Fibroblast of gingiva (primary cell): Measurements from ENCODE around the gene NOL4L.

Experiments used
- DNase-seq: peaks from one replicate; pipeline ENCODE4 v3.0.0-alpha.2; 2011; ENCODE audit warnings: low read depth

NOL4L gene

DNA sequence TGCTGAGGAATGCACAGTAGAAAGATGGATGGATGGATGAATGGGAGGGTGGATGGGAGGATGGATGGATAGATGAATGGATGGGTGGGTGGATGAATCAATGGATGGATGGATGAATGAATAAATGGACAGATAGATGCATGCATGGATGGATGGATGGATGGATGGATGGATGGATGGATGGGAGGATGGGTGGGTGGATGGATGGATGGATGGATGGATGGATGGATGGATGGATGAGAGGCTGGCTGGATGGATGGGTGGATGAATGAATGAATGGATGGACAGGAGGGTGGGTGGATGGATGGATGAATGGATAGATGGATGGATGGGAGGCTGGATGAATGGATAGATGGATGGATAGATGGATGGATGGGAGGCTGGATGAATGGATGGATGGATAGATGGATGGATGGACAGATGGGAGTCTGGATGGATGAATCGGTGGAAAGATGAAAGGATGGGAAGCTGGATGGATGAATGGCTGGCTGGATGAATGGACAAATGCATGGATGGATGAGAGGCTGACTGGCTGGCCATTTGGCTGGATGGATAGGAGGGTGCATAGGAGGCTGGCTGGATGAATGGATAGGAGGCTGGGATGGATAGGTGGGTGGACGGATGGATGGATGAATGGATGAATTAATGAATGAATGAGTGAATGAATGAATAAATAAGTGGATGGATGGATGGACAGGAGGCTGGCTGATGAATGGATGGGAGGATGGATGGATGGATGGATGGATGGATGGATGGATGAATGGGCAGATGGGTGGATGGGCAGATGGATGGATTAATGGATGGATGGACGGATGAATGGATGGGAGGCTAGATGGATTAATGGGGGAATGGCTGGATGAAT is 28.3 kb upstream of the NOL4L start:
- DNase-seq, result no peak

DNA sequence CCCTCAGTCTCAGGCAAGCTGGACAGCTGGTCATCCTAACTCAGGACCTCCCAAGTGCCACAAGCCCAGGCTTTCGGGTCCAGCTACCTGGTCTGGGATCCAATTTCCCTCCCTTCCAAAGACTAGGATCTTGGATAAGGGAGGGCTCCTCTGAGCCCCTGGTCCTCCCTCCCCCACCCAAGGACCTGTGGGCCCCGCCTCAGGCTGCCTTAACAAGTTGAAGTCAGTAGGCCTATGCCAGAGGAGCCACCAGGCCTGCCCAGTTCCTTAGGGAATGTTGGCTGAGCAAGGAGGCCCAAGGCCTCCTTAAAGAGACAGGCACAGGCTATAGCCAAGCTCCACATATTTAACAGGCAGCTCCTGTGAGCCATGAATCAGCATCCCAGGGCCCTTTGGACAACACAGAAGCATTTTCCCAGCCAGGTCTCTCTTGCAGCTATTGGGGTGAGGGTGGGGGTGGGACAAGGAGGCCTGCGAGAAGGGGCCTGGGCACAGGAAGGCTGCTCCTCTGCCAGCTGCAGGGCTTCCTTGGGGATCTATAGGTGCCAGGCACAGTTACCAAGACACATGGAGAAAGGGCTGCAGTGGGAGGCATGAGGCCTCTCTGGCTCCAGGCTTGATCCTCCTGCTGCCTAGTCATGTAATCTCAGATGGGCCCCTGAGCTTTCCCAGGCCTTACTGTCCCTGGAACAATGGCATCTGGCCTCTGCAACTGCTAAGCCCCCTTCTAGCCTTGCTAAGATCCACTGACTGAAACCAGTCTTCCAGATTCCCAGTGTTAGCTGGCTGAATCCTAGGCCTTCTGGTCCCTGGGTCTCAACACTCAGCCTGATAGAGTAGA is 27.4 kb upstream of the NOL4L start:
- no peak for DNase-seq

DNA sequence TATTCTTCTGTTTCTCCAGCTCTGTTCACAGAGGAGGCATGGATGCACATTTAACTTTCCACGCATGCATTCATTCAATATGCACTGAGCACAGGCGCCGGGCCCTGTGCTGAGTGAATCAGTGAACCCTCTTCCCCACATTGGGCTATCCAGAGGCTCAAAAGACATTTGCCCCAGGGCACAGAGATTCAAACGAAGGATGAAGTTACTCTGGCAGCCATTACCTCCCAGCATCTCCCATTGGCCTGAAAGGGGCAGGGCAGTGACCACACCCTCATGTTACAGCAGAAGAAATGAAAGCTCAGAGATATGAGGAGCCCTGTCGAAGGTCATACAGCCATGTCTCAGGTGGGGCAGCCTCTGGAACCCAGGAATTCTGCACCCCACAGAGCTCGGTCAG is 26.7 kb upstream of the NOL4L start:
- DNase-seq, result no peak

DNA sequence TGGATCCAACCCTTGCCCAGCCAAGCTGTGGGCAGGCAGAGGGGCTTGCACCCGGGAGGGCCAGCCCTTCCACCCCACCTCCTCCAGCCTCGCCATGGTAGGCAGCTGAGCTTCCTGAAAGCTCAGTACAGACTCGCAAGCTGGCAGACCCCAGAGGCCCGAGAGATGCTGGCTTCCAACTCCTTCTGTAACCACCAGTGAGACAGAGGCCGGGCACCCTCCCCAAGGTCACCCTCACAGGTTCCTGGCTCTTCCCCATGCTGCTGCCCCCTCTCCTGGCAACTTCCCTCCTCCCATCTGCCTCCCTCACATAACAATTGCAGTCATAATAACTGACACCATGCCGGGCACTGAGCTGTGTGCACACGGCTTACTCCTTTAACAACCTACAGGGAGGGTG is 26.2 kb upstream of the NOL4L start:
- DNase-seq, result no peak

DNA sequence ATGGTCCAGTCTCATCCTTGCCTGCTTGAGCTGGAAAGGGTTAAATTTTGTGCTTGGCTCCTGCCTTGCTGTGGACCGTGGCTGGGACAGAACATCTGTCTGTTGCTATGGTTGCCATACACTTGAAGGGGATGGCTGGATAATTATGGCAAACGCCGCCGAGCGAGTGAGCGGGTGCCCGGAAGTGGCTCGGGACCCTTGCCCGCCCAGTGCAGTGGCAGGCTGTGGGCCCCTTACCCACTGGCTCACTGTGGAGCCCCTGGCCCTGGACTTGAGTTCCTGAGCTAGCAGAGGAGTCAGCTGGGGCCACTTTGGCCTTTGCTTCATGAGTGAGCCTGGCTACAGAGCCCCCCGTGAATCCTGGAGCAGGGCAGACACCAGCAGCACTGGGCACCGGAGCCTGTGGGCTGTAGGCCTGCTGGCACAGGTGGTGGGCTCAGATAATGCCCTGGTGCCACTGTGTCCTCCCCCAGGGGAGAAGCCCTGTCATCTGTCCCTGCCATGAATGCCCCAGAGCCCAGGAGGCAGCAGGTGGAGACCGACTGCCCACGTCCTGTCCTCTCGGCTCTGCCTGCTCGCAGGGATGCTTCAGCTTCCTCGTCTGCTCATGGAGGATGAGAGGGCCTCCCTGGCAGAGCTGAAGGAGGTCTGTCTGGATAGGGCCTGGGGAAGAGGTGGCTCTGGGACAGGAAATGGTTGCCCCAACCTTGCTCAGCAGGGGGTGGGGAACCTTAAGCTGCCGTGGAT is 25.5 kb upstream of the NOL4L start:
- DNase-seq, result no peak

DNA sequence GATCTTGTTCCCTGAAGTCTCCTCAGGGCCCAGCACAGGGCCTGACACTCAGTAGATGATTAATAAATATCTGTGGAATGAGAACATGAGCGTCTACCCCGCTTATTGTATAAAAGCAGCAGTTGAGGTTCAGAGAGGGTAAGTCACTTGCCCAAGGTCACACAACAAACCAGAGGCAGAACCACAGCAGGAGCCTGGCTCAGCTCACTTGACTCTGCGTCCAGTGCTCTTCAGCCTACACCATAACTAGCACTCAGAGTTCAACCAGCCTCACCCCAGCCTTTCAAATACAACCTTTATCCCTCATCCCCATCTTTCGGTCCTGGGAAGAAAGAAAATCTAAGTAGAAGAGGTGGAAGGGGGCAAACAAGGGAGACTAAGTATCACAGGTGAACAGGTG is 24.9 kb upstream of the NOL4L start:
- DNase-seq, result no peak

DNA sequence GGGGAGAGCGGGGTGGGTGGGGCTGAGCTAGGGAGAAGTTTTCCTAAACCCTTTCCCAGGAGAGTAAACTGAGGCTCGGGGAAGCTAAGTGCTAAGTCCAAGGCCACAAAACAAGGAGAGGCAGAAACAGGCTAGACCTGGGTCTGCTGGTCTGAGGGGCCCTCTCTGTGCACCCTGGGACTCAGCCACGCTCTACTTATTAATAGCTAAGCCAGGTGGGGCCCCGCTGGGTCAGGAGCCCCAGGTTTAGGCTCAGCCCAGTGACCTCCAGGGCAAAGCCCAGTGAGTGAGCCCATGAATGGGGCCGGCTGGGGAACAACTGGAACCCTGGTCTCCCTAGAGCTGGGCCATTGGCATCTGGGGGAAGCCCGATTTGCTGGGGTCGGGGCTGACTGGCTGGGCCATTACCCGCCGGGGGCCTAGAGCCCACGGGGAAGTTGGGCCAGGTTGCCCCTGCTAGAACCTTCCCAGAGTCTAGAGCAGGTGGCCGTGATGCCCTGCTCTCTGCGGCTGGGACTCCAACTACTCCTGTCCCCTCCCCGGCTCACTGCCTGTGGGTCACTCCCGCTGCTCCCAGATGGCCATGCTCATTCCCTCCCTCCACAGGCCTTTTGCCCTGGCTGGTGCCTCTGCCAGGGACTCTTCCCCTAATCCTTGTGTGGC is 24.1 kb upstream of the NOL4L start:
- no peak for DNase-seq

DNA sequence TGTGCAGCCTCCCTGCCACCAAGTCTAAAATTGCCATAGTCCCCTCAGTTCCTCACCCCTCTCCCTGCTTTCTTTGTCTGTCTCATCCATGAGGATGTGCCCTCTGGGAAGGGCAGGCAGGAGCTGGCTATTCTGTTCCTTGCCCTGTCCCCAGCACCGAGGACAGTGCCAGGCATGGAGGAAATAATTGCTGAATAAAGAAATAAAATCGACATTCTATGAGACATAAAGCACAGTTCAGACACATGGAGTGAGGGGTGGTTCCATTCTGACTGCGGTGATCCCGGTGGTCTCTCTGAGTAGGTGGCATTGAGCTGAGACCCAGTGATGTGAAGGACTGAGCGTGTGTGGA is 23.5 kb upstream of the NOL4L start:
- no peak for DNase-seq

DNA sequence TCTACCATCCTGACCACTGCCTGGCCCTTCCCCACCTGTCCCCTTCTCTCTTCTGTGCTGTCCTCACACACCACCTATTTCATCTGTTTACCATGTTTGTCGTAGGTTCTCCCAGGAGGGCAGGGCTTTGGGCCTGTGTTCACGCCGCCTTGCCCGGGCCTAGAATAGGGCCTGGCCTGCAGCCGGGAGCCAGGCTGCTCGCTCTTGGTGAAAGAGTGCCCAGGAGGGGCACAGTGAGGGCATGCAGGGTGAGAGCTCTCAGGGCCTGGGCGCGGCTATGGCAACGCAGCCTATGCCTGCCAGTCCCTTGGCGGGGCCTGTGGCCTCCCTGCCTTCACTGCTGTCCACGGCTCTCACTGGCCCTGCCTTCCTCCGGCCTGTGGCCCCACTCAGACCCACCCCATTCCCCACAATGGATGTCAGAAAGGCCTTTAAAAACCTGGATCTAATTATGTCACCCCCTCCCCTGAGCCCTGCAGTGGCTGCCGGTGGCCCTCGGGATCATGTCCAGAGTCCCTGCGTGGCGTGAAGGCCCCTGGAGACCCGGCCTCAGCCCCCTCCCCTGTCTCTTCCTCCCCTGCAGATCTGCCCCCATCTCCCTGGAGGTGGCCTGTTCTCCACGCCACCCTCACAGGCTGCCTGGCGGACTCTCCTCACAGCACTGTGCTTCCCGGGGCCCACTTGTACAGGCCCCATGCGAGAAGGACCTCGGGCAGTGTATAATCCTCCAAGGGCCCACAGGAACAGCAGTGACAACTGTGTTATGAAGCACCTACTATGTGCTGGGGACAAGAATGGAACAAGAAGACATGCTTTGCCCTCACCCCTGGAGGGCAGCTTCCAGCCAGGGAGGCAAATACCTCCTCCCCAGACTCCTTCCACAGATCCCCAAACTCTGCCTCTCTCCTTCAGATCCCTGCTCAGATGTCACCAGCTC is 22.9 kb upstream of the NOL4L start:
- no peak for DNase-seq

DNA sequence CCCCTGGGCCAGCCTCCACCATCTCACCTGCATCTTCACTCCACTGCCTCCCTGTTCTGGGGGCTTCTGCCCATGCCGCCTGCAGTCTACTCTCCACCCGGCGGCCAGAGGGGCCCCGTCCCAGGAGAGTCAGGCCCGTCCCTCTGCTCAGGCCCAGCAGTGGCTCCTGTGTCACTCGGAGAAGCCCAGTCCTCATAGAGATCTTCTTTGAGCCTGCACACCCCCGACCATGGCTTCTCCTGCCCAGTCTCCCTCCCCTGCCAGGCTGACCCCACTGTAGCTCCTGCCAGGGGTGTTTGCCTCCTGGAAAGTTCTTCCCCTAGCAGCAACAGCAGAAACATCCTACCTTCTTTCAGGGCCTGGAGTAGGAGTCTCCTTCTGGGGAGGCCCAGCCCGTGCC is 22.2 kb upstream of the NOL4L start:
- no peak for DNase-seq

DNA sequence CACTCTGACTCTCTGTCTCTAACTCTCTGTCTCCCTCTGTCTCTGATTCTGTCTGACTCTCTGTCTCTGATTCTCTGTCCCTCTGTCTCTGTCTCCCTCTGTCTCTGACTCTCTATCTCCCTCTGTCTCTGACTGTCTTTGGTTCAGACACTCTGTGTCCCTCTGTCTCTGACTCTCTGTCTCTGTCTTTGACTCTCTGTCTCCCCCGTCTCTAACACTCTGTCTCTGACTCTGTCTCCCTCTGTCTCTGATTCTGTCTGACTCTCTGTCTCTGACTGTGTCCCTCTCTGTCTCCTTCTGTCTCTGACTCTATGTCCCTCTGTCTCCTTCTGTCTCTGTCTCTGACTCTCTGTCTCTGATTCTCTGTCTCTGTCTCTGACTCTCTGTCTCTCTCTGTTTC is 21.7 kb upstream of the NOL4L start:
- no peak for DNase-seq

DNA sequence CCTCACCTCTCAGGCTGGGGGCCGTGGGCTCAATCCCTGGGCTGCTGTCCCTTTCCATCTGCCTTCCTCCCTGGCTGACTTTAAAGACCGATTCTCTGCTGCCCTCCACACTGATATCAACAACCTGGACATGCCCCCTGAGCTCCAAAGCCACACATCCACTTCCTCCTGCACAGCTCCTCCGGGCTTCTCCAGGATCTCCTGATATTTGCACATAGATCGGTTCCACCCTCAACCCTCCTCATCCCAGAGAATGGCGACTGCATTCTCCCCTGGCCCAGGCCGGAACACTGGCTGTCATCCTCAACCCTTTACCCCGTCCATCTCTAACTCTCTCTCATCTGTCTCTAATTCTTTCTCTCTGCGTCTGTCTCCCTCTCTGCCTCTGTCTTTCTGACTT is 21.0 kb upstream of the NOL4L start:
- DNase-seq, result no peak

DNA sequence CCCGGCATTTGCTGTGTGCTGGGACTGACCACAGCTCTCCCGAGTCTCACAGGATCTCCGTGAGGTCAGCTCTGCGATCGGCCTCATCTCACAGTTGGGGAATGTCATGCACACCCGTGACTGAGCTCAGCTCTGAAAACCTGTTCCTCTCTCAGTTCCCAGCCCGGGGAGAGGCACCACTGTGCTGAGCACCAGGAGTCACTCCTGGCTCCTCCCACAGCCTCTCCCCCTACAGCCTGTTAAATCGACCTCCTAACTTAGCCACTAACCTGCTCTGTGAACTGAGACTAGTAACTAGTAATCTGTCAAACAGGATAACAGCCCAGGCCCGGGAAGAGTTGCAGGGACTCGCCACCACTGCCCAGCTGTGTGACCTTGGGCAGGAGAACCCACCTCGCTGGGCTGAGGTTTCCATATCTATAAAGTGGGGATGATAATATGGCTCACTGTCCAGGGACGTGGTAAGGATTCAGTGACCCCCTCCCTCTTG is 20.1 kb upstream of the NOL4L start:
- DNase-seq, result no peak

DNA sequence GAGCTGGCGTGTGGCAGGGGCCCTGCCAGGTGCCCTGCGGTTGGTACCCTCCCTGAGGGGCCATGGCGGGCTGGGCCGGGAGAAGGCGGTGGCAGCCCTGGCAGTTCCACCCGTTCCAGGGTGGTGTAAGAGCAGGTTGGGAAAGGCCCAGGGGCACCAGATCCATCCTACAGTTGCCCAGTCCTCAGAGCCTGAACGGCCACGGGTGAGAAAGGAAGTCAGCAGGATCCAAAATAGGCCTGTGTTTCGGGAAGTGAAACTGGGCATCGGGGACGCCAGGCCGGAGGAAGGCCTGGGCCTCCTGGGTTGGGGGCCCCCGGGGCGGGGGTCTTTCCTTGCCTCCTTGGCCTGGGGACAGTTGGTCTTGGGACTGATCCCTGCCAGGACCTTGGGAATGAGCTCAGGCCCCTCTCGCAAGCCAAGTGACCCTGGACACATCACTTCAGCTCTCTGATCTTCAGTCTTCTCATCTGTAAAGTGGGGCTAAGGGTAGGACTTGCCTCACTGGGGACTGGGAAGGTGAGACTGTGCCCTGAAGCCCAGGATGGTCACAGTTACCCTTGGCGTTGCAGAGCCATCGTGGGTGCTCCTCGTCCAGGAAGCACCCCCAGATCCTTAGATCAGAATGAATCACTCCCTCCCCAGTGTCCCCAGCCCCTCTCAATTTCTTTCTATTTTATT is 18.1 kb upstream of the NOL4L start:
- DNase-seq, result no peak

DNA sequence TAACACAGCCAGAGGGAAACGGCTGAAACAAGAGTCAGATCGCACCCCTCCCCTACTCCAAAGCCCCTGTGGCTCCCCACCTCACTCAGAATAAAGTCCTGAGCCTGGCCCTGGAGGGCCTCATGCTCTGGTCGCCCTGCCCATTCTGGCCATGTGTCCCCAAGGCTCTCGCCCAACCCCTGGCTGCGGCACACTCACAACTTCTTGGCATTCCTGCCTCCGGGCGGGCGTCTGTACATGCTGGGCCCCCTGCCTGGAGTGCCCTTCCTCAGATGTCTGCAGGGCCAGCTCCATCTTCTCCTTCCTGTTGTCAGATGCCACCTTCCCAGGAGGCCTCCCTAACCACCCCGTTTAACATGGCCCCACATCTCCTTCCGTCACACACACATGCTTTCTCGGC is 17.1 kb upstream of the NOL4L start:
- no peak for DNase-seq

DNA sequence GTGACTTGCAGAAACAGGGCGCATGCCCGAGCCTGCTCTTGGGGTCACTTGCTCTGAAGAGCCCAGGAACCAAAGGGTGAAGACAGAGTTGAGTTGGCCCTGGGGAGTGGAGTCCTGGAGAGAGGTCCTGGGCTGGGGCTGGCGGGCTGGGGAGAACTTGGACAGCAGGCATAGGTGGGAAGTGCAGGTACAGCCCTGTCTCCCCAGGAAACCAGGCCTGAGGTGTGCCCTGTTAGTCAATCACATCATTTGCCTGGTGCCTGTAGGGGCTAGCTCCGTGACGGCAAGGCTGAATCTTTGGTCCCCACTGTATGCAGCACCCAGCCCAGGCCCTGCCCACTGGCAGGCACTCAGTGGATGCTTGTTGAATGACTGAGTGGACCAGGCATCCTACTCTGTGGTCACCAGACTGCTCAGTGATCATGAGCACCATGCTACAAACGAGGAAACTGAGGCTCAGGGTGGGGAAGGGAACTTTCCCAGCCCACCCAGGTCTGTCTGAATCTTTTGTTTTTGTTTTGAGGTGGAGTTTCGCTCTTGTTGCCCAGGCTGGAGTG is 15.6 kb upstream of the NOL4L start:
- no peak for DNase-seq

DNA sequence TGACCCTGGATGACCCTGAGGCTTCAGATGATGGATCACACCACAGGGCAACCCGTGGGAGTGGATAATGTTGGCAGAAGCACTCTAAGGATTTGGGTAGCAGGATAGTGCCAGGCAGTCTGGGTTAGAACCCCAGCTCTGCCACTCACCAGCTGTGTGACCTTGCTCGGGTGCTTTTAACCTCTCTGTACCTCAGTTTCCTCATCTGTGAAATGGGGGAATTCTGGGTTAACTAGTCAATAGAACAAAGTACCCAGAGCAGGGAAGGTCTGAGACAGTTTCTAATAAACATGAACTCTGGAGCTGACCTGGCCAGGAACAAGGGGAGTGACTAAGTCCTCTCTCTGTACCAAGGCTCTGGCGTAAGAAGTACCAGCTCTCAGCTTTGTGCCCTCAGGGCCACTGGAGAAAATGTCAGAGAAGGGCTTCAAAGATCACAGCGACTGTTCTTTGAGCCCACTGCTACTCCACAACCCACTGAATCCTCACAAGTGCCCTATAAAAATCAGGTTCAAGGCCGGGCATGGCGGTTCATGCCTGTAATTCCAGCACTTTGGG is 14.7 kb upstream of the NOL4L start:
- no peak for DNase-seq

DNA sequence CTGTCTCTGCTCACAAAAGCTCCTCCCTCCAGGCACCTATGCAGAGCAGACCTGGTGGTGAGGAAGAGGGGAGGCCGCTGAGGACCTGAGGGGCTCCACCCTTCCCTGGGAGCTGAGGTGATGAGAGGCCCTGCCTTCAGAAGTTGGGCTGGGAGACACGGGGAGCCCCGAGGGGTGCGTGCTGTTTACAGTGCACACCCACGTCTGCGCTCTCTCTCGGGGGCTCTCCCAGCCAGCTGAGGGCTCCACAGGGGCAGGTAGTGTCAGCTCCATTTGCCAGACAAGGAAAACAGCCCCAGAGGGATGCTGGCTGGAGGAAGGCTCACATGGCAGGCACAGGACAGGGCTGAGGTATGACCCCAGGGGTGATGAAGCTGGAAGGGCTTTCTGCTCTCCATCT is 13.5 kb upstream of the NOL4L start:
- no peak for DNase-seq

DNA sequence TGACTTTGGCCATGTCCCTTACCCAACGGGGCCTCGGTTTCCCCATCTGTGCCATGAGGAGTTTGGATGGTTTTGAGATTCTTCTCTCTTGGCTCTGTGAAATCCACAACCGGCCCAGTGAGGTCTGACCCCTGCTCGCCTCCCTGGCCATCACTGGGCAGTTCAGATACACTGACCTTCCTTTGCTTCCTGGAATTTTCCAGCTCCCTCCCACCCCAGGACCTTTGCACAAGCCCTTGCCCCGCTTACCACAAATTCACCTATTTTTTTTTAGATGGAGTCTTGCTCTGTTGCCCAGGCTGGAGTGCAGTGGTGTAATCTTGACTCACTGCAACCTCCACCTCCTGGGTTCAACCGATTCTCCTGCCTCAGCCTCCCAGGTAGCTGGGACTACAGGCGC is 12.6 kb upstream of the NOL4L start:
- no peak for DNase-seq
